ENCODE data around the gene HAUS5.

Gene HAUS5

DNA sequence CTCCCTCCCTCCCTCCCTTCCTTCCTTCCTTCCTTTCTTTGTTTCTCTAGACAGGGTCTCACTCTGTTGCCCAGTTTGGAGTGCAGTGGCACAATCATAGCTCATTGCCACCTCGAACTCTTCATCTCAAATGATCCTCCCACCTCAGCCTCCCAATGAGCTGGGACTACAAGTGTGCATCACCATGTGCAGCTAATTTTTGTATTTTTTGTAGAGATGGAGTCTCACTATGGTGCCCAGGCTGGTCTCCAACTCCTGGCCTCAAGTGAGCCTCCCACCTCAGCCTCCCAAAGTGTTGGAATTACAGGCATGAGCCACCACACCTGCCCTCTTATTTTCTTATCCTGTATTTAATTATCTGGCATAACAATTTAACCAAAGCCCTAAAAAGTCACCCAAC, 58.2 kb downstream of the HAUS5 start:
- DNase-seq: no peak

DNA sequence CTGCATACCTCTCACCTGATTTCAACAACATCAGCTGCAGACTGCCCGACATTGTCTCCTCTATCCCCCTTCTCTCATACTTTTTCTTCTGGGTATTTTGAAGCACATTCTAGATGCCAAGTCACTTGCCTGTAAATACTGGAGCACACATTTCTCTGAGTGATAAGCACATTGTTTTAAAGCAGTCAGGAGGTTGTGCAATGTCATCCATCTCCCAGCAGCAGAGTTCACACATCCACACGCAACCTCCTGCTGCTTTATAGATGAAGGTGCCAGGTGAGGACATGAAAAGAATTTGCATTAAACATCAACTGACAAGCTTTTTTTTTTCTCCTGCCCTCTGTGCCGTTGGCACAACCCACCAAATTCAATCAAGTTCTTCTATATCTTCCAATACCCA, 59.3 kb downstream of the HAUS5 start:
- DNase-seq: no peak

DNA sequence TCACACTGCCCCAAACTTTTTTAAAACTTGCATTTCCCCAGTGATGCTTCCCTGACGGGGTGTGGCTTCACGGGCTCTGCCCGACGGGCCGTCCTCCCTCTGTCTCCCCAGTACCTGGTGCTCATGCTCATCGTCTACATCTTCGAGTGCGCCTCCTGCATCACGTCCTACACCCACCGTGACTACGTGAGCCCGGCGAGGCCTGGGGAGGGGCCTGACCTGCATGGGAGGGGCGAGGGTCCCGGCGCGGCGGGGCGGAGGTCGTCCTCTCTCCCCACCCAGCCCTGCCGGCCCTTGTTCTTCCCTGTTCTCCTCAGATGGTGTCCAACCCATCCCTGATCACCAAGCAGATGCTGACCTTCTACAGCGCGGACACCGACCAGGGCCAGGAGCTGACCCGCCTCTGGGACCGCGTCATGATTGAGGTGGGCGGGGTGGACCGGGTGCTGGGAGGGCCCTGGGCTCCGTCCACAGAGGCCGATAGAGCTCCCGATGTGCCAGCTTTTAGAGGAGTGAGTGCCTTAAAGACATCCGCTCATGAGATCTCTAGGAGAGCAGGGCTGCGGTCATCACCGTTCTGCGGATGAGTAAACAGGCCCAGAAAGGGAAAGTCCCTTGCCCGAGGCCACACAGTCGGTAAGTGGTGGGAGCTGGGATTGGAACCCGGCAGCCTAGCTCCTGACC, 60.7 kb downstream of the HAUS5 start:
- DNase-seq: no peak
